ENCODE measurements around the gene MPST. TPM values are rescaled to one million over a fixed set of nuclear protein-coding genes. Genes with fewer than 3 reads are reported as not detected.
"Not testable (repeated sequence)": the region's sequence is repeated elsewhere in the genome, so short reads cannot be mapped to it uniquely, and the experiment has no call there.

Gene MPST
- 10 to 100 TPM; 44.5 to 84.1 (median 67.1) TPM for polyA plus RNA-seq (ENCODE audit: insufficient read length in 4 of 4)

GRCh38 chr22:37019309-37020191, at the start of gene MPST, which contains the start of gene TST:
MPST (plus strand) TSS chr22:37019742; CDS start chr22:37019837, 95 bp downstream.
TST (minus strand) TSS chr22:37019447; CDS start chr22:37018732, 715 bp downstream.
- peak in 3 of 4 donors; percentile 48 to 76 (median 66) for DNase-seq (ENCODE audit: low read depth in 4 of 4, low spot score in 2 of 4)

GRCh38 chr22:36971341-36972125, 48.0 kb upstream of the MPST start:
- no peak for DNase-seq (ENCODE audit: low read depth in 4 of 4, low spot score in 2 of 4)

GRCh38 chr22:36976606-36977005, 42.9 kb upstream of the MPST start:
- DNase-seq (ENCODE audit: low read depth in 4 of 4, low spot score in 2 of 4) = no peak

GRCh38 chr22:36977401-36977861, 42.1 kb upstream of the MPST start:
- no peak for DNase-seq (ENCODE audit: low read depth in 4 of 4, low spot score in 2 of 4)

GRCh38 chr22:36977947-36978660, 41.4 kb upstream of the MPST start:
- peak; percentile 39 to 85 (median 62) for DNase-seq (ENCODE audit: low read depth in 4 of 4, low spot score in 2 of 4)

- DNase-seq (ENCODE audit: low read depth in 4 of 4, low spot score in 2 of 4) = no peak
Measured at GRCh38 chr22:36979016-36979910, 40.3 kb upstream of the MPST start.

GRCh38 chr22:36981247-36981775, 38.2 kb upstream of the MPST start:
- no peak for DNase-seq (ENCODE audit: low read depth in 4 of 4, low spot score in 2 of 4)

GRCh38 chr22:36982136-36982535, 37.4 kb upstream of the MPST start:
- no peak for DNase-seq (ENCODE audit: low read depth in 4 of 4, low spot score in 2 of 4)

GRCh38 chr22:36985211-36985889, 34.2 kb upstream of the MPST start:
- no peak for DNase-seq (ENCODE audit: low read depth in 4 of 4, low spot score in 2 of 4)

GRCh38 chr22:36986242-36986821, 33.2 kb upstream of the MPST start:
- no peak for DNase-seq (ENCODE audit: low read depth in 4 of 4, low spot score in 2 of 4)

GRCh38 chr22:36988075-36988832, 31.3 kb upstream of the MPST start:
- no peak for DNase-seq (ENCODE audit: low read depth in 4 of 4, low spot score in 2 of 4)

- not testable (repeated sequence) for DNase-seq (ENCODE audit: low read depth in 4 of 4, low spot score in 2 of 4)
Measured at GRCh38 chr22:36989012-36989411, 30.5 kb upstream of the MPST start.

GRCh38 chr22:36990457-36990856, 29.1 kb upstream of the MPST start:
- DNase-seq (ENCODE audit: low read depth in 4 of 4, low spot score in 2 of 4) = no peak

GRCh38 chr22:36991206-36991605, 28.3 kb upstream of the MPST start:
- no peak for DNase-seq (ENCODE audit: low read depth in 4 of 4, low spot score in 2 of 4)

GRCh38 chr22:36997746-36998145, 21.8 kb upstream of the MPST start:
- DNase-seq (ENCODE audit: low read depth in 4 of 4, low spot score in 2 of 4) = no peak

GRCh38 chr22:36998620-36999351, 20.8 kb upstream of the MPST start:
- no peak for DNase-seq (ENCODE audit: low read depth in 4 of 4, low spot score in 2 of 4)

- DNase-seq (ENCODE audit: low read depth in 4 of 4, low spot score in 2 of 4) = no peak
Measured at GRCh38 chr22:36999463-36999862, 20.1 kb upstream of the MPST start.

Measured in left renal cortex interstitium (tissue), 4 donors.